Stimulated activated CD4-positive, alpha-beta T cell treated with anti-CD3 and anti-CD28 coated beads, Interleukin-15, amount 100 ng/mL, for 24 hours (primary cell): ENCODE data around the gene TEKTIP1.
"Not testable (repeated sequence)": the region's sequence is repeated elsewhere in the genome, so short reads cannot be mapped to it uniquely, and the experiment has no call there.

Experiments
- DNase-seq: peaks from one replicate; pipeline ENCODE4 v3.0.0-alpha.2; 2020

The TEKTIP1 gene

DNA sequence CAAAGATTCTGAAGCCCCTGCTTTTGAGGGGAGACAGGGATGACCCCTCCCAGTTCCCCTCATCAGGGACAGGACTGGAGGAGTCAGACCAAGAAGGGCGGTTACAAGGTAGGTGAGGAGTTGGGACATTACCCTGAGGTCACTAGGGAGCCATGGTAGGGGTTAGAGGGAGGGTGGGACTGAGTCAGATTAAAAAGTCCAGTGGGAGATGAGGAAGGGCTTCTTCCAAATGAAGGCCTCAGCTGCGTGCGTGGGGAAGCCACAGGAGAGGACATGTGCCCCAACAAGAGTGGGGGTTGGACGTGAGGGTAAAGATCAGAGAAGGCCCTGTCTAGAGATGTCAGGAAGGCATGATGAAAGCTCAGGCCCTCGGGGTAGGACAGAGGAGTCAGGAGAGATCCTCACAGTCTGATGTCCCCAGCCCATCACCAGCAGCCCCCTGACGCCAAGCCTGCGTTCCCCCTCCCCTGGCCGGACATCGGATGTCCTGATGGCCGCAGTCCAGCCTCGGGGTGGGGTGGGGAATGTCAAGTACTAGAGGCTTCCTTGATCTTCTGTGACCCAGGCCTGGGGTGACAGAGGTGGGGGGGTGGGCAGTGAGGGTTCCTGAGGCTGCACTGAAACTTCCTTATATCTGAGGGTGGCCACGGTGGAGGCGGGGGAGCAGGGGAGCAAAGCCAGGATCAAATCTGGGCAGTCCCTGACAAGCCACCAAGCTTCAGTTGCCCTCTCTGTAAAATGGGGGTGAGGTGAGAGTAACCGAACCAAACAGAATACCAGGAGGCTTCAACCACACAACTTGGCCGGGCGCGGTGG lies 24.9 kb downstream of the TEKTIP1 start:
- DNase-seq: no peak

DNA sequence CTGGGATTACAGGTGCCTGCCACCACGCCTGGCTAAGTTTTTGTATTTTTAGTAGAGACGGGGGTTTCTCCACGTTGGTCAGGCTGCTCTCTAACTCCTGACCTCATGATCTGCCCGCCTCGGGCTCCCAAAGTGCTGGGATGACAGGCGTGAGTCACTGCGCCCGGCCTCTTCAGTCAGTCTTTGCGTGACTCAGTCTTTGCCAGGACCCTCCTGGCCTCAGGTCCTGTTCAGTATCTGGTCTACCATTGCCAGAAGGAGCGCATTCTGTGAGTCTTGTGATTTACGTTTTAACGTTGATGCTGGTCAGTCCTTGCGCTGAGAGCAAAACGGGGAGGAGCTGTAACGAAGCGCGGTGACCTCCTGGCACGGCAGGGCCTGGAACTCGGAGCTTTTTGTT lies 26.2 kb downstream of the TEKTIP1 start:
- no peak for DNase-seq

DNA sequence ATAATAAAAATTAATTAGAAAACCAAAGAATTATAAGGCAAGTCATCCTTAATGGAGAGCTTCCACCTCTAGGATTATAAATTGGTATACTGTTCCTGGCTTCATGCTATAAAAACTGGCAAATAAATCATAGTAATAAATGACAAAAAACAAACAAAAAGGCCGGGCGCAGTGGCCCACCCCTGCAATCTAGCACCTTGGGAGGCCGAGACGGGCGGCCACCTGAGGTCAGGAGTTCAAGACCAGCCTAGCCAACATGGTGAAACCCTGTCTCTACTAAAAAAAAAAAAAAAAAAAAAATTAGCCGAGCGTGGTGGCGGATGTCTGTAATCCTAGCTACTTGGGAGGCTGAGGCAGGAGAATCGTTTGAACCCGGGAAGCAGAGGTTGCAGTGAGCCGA lies 31.1 kb downstream of the TEKTIP1 start:
- DNase-seq: not testable (repeated sequence)

DNA sequence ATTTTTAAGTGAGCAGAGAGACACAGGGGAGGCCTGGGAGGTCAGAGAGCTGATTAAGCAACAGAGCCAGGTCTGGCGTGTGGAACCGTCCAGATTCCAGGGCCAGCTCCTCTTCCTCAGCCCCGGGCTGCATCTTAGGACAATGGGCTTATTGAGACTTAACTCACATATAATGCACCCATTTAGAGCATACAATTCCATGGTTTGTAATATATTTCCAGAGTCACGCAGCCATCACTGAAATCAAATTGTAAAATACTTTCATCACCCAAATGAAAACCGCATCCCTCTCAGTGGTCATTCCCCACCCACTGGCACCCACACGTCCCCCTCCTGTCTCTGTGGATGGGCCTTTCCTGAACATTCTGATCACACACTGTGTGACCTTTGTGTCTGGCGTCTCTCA lies 31.6 kb downstream of the TEKTIP1 start:
- DNase-seq: no peak

DNA sequence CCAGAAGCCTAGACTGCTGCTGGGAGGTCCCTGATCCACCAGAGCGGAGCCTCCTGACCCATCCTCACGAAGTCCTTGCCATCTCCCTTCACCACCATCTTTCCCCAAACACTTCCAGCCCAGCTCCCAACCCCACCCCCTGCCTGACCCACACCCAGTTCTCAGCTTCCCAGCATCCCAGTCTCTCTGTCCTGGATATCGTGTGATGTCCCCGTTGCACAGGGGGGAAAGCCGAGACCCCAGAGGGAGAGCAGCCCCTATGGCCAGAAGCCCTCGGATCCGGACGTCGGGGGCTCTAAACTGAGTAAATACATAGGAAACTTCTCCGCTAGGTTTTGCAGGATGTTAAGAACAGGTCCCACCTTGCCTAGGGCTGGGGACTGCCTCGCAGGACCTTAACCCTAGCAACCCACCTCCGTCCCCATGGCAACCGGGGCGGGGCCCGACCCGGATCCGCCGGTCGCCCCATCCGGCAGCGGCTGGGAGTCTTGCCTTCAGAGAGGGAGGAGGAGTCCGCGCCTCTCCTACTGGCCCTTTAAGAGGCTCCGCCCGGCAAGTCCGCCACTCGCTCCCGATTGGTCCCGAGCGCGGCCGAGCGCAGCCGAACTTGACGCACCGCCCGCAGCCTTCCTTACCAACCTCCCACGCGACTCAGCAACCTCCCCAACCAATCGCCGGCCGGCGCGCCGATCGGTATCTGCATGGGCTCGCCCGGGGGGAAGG lies 33.3 kb downstream of the TEKTIP1 start:
- peak; percentile 99 for DNase-seq

DNA sequence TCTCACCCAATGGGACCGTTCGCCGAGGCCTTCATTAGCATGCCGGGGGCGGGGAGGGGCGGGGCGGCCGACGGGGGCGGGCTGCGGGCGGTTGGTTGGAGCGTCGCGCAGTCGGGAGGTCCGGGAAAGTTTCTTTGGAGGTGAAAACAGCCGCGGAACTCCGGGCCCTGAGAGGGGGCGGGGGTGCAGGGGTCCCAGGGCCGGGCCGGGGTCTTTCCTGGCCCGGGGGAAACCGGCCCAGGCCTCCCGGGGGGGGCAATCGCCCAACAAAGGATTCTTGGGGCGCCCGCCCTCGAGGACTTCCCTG lies 33.8 kb downstream of the TEKTIP1 start, which contains the start of gene HMG20B:
Gene HMG20B, plus strand, starts transcription at position 90 of the 307 bp plus-strand sequence. CDS start 366 bp downstream, outside the sequence.
- DNase-seq: no peak

DNA sequence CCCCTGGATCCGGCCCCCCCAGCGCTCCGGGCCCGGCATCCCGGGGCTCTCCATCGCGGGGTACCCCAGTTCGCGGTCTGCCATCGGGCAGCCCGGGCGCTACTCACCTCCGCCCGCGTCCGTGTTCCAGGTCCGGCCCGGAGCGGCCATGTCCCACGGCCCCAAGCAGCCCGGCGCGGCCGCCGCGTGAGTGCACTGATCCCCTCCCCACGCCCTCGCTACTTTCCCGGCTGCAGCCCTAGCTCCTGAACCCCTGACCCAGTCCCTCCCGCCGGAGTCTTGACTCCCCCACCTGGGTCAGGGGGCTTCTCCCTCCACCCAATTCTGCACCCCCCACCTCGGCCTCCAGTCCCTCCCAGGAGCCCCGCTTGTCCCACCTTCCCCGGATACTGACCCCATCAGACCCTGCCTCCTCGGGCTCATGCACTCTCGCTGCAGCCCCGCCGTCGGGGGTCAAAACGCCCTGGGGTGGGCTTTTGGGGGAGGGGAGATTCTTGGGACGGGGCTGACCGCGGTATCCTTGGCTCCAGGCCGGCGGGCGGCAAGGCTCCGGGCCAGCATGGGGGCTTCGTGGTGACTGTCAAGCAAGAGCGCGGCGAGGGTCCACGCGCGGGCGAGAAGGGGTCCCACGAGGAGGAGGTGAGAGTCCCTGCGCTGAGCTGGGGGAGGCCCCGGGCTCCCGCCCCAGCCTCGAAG lies 34.3 kb downstream of the TEKTIP1 start:
- peak; percentile 49 for DNase-seq

DNA sequence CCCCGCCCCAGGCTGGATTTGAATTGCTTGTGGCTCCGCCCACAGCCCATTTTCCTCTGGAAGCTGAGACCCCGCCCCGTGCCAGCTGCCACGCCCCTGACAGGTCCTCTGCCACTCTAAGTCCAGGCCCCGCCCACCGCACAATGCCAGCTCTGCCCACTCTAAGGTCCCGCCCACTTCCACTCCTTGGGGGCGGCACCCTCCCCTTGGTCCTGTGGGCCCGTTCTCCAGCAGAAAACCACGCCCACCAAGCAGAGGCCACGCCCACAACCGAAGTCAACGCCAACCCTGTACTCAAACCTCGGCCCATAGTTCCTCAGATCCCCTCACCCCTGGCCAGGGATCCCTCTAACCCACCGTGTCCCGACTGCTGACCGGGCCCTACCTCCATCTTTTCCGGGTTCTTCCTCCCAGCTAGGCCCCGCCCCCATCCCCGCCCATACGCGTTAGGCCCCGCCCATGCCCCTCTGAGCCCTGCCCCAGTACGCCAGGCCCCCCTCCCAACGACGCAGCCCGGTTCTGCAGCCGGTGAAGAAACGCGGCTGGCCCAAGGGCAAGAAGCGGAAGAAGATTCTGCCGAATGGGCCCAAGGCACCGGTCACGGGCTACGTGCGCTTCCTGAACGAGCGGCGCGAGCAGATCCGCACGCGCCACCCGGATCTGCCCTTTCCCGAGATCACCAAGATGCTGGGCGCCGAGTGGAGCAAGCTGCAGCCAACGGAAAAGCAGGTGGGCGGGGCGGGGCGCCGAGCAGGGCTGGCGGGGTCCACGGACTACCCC lies 35.1 kb downstream of the TEKTIP1 start:
- DNase-seq: peak; percentile 96

DNA sequence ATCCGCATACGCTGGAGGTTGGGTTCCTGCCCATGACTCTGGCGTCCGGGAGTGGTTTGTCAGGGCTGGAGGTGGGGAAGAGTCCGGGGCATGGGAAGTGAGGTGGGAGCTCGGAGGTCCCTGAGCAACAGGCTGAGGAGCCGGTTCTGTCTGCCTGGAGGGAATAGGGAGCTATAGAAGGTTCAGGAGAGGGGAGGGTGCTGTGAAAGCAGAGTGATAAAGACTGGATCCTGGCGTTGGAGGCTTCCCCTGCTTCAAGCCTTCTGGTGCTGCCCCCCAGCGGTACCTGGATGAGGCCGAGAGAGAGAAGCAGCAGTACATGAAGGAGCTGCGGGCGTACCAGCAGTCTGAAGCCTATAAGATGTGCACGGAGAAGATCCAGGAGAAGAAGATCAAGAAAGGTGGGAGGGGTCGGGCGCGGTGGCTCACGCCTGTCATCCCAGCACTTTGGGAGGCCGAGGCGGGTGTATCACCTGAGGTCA lies 36.3 kb downstream of the TEKTIP1 start:
- DNase-seq: peak; percentile 31

DNA sequence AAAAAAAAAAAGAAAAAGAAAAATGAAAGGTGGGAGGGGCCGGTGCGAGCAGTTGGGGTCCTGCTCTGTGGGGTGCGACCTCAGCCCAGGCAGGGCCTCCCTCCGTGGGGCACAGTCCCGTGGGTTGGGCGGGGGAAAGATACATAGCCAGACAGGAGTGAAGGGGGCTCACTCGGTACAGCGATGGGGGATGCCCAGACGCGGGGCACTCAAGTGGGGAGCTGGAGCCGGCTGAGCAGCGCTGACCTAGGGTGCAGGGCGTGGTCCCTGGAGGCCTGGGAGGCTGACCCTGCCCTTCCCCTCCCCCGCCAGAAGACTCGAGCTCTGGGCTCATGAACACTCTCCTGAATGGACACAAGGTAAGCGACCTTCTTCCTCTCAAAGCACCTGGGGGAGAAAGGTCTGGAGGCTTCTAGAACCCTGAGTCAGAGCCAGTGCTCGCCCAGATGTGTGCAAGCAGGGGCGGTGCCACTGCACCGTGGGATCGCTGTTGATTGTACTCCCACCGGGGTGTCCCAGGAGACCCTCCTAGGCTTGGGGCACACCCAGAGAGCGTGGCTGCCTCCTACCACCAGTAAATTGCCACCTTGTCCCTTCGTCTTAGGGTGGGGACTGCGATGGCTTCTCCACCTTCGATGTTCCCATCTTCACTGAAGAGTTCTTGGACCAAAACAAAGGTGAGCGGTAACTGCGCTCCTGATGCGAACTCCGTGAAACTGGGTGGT lies 37.1 kb downstream of the TEKTIP1 start:
- DNase-seq: no peak

DNA sequence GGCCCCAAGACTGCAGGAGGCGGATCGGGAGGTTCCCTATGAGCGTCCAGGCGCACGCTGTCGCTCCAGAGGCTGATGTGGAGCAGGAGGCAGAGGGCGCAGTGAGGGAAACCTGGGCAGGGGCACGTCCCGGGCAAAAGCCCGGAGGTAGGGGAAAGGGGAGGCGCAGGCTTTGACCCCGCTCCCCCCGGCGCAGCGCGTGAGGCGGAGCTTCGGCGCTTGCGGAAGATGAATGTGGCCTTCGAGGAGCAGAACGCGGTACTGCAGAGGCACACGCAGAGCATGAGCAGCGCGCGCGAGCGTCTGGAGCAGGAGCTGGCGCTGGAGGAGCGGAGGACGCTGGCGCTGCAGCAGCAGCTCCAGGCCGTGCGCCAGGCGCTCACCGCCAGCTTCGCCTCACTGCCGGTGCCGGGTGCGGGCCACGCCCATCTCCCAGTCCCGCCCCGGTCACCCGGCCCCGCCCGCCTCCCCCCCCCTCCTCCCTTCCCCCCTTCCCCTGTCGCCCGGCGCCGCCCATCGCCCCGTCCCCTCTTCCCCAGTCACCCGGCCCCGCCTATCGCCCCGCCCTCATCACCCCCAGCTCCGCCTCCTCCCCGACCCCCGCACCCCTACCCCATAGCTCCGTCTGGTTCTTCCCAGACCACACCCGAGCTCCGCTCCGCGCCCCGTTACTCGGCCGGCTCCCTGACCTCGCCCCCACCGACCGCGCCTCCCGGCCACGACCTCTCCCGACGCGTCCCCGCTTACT lies 37.9 kb downstream of the TEKTIP1 start:
- no peak for DNase-seq

DNA sequence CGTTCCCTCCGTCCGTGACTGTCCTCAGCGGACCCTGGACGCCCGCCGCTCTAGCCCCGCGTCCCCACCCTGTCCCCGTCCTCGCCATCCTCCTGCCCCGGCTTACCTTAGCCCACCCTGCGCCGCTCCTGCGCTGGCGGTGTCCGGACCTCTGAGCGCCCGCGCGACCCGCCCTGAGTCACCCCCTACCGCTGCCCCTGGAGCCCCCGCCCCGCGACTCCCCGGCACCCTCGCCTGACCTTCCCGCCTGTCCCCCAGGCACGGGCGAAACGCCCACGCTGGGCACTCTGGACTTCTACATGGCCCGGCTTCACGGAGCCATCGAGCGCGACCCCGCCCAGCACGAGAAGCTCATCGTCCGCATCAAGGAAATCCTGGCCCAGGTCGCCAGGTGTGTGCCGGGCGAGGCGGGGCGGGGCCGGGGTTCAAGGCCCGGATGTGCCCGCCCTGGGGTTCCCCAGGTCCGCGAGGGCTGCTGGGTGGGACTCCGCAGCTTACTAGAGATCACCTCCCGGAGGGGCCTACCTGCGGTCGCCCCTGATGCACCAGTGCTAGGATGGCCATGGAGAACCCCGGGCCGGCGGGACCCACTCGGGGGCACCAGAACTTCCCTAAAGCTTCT lies 38.9 kb downstream of the TEKTIP1 start:
- DNase-seq: no peak

DNA sequence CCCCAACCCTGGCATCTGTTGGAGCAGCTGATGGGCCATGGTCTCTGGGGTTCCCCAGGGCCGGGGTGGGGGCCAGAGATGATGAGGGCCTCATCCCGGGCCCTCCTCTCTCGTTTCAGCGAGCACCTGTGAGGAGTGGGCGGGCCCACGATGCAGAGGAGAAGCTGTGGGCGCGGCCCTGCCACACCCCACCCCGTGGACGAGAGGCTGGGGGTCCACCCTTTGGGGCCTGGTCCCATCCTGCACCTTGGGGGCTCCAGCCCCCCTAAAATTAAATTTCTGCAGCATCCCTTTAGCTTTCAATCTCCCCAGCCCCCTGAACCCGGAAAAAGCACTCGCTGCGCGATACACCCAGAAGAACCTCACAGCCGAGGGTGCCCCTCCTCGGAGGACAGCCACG lies 39.4 kb downstream of the TEKTIP1 start:
- no peak for DNase-seq

DNA sequence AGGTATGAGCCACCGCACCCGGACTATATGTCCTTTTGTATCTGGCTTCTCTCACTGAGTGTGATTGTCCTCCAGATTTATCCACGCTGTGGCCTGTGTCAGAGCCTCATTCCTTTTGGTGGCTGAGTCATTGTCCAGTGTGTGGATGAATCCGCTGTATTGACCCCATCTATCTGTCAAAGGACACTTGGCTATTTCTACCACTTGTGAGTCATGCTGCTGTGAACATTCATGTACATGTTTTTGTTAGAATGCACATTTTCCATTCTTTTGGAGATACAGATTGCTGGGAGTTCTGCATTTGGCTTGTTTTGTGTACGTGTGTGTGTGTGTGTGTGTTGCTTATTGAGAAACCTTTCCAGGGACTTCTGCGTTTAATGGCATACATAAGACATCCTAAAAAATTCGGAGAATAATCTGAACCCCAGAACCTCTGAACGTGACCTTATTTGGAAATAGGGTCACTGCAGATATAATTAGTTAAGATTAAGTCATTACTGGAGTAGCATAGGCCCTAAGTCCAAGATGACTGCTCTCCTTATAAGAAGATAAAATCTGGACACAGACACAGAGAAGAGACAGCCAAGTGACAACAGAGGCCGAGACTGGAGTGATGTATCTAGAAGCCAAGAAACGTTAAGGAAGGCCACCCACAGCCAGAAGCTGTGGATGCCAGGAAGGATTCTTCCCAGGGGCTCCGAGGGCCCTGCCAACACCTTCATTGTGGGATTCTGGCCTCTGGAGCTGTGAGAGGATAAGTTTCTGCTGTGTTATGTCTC lies 41.4 kb downstream of the TEKTIP1 start:
- no peak for DNase-seq

DNA sequence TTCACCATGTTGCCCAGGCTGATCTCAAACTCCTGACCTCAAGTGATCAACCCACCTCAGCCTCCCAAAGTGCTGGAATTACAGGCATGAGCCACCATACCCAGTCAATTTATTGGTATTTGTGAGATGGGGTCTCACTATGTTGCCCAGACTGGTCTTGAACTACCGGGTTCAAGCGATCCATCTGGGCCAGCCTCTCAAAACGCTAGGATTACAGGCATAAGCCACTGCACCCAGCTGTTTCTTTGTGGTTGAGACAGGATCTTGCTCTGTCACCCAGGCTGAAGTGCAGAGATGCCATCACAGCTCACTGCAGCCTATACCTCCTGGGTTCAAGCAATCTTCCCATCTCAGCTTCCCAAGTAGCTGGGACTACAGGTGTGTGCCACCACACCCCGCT lies 42.8 kb downstream of the TEKTIP1 start:
- DNase-seq: not testable (repeated sequence)

DNA sequence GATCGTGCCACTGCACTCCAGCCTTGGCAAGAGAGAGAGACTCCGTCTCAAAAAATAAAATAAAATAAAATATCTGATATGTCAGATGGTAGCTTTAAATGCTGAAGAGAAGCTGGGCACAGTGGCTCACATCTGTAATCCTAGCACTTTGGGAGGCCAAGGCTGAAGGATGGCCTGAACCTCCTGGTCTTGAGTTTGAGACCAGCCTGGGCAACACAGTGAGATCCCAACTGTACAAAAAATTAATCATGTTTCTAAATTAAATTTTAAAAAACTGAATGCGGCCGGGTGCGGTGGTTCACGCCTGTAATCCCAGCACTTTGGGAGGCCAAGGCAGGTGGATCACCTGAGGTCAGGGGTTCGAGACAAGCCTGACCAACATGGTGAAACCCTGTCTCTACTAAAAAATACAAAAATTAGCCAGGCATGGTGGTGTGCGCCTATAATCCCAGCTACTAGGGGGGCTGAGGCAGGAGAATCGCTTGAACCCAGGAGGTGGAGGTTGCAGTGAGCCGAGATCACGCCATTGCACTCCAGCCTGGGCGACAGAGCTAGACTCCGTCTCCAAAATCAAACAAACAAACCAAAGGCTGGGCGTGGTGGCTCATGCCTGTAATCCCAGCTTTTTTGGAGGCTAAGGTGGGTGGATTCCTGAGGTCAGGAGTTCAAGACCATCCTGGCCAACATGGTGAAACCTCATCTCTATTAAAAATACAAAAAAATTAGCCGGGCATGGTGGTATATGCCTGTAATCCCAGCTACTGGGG lies 45.2 kb downstream of the TEKTIP1 start:
- DNase-seq: not testable (repeated sequence)

DNA sequence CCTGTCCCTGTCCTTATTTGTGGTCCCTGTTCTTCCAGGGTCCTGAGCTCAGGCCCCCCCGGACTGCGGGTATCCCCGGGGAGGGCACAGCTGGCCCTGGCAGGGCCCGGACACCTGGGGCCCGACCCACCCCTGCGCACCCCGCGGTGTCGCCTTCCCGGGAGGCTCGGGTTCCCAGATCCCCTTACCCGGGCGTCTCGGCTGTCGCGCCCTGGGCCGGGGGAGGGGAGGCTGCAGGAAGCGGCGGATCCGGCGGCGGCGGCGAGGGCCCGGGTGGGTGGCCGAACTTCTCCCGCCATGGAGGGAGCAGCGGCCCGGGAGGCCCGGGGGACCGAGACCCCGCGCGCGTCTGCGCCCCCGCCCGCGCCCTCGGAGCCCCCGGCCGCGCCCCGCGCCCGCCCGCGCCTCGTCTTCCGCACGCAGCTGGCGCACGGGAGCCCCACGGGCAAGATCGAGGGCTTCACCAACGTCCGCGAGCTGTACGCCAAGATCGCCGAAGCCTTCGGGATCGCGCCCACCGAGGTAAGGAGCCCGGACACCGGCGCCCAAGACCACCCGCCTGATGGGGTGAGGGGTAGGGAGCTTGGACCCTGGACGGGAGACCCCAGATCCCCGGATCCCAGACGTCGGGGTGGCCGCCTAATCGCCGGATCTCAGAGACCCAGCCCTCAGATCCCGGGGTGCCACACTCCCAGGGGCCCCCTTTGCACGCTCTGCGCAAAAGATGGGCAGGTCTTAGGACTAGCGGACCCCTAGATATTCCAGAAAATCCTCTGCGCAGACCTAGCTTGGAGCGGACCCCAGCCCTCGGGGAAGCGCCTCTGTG lies 46.5 kb downstream of the TEKTIP1 start, which contains the start of gene GIPC3:
Gene GIPC3, plus strand, starts transcription at position 178 of the 826 bp plus-strand sequence. Its CDS starts 120 bp downstream, at position 298.
- peak; percentile 29 for DNase-seq

DNA sequence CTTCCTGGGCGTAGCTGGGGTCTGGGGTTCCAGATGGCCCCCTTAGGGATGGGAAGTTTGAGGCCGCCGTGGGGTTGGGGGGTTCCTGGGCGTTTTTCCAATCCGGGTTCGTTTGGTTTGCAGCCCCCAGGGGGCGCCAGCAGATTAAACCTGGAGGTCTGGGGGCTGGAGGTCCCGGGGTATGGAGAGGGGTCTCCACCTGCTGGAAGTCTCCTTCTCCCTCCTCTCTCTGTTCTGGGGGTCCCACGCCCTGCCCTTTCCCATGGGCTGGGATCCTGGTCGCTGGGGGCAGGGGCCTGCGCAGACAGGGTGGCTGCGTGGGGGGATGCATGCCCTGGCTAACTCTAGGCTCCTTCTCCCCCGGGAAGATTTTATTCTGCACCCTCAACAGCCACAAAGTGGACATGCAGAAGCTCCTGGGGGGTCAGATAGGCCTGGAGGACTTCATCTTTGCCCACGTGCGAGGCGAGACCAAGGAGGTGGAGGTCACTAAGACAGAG lies 47.2 kb downstream of the TEKTIP1 start:
- DNase-seq: peak; percentile 54
